SK-N-SH treated with all-trans-retinoic acid at 6 μM for 48 hours (cell line): ENCODE measurements around the gene ZNF219.

ENCODE experiments used
- ATAC-seq: fragments of 200-7000 bp; cut with Tn5 transposase; 3 replicates; pipeline ENCODE4 v1.9.1; 2020; ENCODE audit warnings: mild to moderate bottlenecking, moderate library complexity
- ARNTL ChIP-seq: fragments of 450-650 bp; formaldehyde crosslinking; IDR thresholded peaks from 2 replicates; pipeline ENCODE4 v1.5.0; 2020; ENCODE audit warnings: low read depth, mild to moderate bottlenecking, moderate library complexity, borderline replicate concordance
- BACH2 ChIP-seq: fragments of 250-450 bp; sonication (Bioruptor Pico); IDR thresholded peaks from 2 replicates; pipeline ENCODE4 v1.9.0; 2021; ENCODE audit warnings: mild to moderate bottlenecking, borderline replicate concordance
- CSDC2 ChIP-seq: fragments of 250-450 bp; sonication (Bioruptor Pico); IDR thresholded peaks from 2 replicates; pipeline ENCODE4 v1.5.0; 2020; ENCODE audit warnings: mild to moderate bottlenecking, moderate library complexity
- GLIS3 ChIP-seq: fragments of 250-450 bp; sonication (Bioruptor Pico); IDR thresholded peaks from 2 replicates; pipeline ENCODE4 v1.5.0; 2020; ENCODE audit warnings: mild to moderate bottlenecking, moderate library complexity
- ISL1 ChIP-seq: fragments of 250-450 bp; sonication (Bioruptor Pico); IDR thresholded peaks from 2 replicates; pipeline ENCODE4 v2.1.2; 2022; ENCODE audit warnings: mild to moderate bottlenecking, moderate library complexity
- OSR1 ChIP-seq: fragments of 250-450 bp; sonication (Bioruptor Pico); IDR thresholded peaks from 2 replicates; pipeline ENCODE4 v1.8.0; 2022; ENCODE audit warnings: moderate library complexity, mild to moderate bottlenecking, inconsistent platforms
- RARB ChIP-seq: fragments of 250-450 bp; sonication (Bioruptor Pico); IDR thresholded peaks from 2 replicates; pipeline ENCODE4 v1.8.0; 2021; ENCODE audit warnings: mild to moderate bottlenecking, moderate library complexity
- SNAI2 ChIP-seq: fragments of 250-450 bp; sonication (Bioruptor Pico); IDR thresholded peaks from 2 replicates; pipeline ENCODE4 v1.5.0; 2020; ENCODE audit warnings: mild to moderate bottlenecking, moderate library complexity
- TCF4 ChIP-seq: fragments of 250-450 bp; sonication (Bioruptor Pico); IDR thresholded peaks from 2 replicates; pipeline ENCODE4 v1.8.0; 2021; ENCODE audit warnings: mild to moderate bottlenecking, moderate library complexity, borderline replicate concordance
- TOX ChIP-seq: fragments of 250-450 bp; sonication (Bioruptor Pico); IDR thresholded peaks from 2 replicates; pipeline ENCODE4 v1.8.0; 2021; ENCODE audit warnings: mild to moderate bottlenecking, moderate library complexity, borderline replicate concordance
- ZC3H10 ChIP-seq: fragments of 250-450 bp; sonication (Bioruptor Pico); IDR thresholded peaks from 2 replicates; pipeline ENCODE4 v1.5.1; 2021; ENCODE audit warnings: mild to moderate bottlenecking, moderate library complexity
- ZFP3 ChIP-seq: fragments of 250-450 bp; sonication (Bioruptor Pico); IDR thresholded peaks from 2 replicates; pipeline ENCODE4 v1.5.0; 2020; ENCODE audit warnings: mild to moderate bottlenecking, moderate library complexity
- ZFP30 ChIP-seq: fragments of 450-650 bp; formaldehyde crosslinking; IDR thresholded peaks from 2 replicates; pipeline ENCODE4 v1.5.0; 2022; ENCODE audit warnings: mild to moderate bottlenecking, moderate library complexity
- ZNF565 ChIP-seq: fragments of 450-650 bp; formaldehyde crosslinking; conservative IDR thresholded peaks from 2 replicates; pipeline ENCODE4 v1.5.0; 2020; ENCODE audit warnings: low read depth, mild to moderate bottlenecking, moderate library complexity
- ZNF8 ChIP-seq: fragments of 450-650 bp; formaldehyde crosslinking; IDR thresholded peaks from 2 replicates; pipeline ENCODE4 v1.5.0; 2020; ENCODE audit warnings: mild to moderate bottlenecking, moderate library complexity
- TF ChIP-seq, protein P1 (sequence below): fragments of 250-450 bp; sonication (Bioruptor Pico); IDR thresholded peaks from 2 replicates; pipeline ENCODE4 v1.5.0; 2020; ENCODE audit warnings: mild to moderate bottlenecking, moderate library complexity
- TF ChIP-seq, protein P2 (sequence below): fragments of 250-450 bp; sonication (Bioruptor Pico); IDR thresholded peaks from 2 replicates; pipeline ENCODE4 v1.5.1; 2021; ENCODE audit warnings: mild to moderate bottlenecking, moderate library complexity
- TF ChIP-seq, protein P3 (sequence below): fragments of 250-450 bp; sonication (Bioruptor Pico); IDR thresholded peaks from 2 replicates; pipeline ENCODE4 v1.8.0; 2021; ENCODE audit warnings: low read depth, mild to moderate bottlenecking, moderate library complexity, borderline replicate concordance
- TF ChIP-seq, protein P4 (sequence below): fragments of 250-450 bp; sonication (Bioruptor Pico); IDR thresholded peaks from 2 replicates; pipeline ENCODE4 v1.8.0; 2020; ENCODE audit warnings: mild to moderate bottlenecking, moderate library complexity, borderline replicate concordance

Gene ZNF219

DNA sequence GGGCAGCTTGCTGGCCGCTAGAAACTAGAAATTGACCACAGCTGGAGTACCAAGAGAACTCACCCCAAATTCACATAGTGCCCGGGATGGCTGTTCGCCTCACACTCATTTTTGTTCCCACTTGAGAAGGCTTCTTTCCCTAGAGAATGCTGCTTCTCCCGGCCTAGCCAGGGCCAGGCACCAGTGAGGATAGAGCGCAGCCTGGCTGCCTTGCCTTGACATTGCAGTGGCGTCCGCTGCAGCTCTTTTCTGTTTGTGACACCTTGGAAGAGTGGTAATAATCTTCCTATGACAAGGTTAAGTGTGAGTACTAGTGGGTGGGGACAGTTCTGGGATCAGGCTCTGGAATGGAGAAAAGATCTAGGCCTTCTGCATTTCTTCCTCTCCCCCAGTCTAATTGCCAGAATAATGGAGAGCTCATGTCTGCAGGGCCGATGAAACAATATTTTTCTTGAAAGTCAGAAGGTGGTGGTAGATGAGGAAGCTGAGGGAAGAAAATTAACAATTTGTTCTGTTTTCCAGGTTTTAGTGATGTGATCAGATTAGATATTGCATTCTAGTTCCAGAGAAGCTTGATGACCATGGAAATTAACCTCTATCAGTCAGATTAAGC lies 6.1 kb upstream of the ZNF219 start:
- TF ChIP-seq ISL1 (CRISPR knock-in tag) (no peak), BACH2 (CRISPR knock-in tag) (no peak), ZNF565 (no peak), ZC3H10 (no peak), TCF4 (no peak), RARB (CRISPR knock-in tag) (no peak), ZFP3 (CRISPR knock-in tag) (no peak)
- TF ChIP-seq, protein P1, sequence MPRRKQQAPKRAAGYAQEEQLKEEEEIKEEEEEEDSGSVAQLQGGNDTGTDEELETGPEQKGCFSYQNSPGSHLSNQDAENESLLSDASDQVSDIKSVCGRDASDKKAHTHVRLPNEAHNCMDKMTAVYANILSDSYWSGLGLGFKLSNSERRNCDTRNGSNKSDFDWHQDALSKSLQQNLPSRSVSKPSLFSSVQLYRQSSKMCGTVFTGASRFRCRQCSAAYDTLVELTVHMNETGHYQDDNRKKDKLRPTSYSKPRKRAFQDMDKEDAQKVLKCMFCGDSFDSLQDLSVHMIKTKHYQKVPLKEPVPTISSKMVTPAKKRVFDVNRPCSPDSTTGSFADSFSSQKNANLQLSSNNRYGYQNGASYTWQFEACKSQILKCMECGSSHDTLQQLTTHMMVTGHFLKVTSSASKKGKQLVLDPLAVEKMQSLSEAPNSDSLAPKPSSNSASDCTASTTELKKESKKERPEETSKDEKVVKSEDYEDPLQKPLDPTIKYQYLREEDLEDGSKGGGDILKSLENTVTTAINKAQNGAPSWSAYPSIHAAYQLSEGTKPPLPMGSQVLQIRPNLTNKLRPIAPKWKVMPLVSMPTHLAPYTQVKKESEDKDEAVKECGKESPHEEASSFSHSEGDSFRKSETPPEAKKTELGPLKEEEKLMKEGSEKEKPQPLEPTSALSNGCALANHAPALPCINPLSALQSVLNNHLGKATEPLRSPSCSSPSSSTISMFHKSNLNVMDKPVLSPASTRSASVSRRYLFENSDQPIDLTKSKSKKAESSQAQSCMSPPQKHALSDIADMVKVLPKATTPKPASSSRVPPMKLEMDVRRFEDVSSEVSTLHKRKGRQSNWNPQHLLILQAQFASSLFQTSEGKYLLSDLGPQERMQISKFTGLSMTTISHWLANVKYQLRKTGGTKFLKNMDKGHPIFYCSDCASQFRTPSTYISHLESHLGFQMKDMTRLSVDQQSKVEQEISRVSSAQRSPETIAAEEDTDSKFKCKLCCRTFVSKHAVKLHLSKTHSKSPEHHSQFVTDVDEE: no peak
- TF ChIP-seq, protein P2, sequence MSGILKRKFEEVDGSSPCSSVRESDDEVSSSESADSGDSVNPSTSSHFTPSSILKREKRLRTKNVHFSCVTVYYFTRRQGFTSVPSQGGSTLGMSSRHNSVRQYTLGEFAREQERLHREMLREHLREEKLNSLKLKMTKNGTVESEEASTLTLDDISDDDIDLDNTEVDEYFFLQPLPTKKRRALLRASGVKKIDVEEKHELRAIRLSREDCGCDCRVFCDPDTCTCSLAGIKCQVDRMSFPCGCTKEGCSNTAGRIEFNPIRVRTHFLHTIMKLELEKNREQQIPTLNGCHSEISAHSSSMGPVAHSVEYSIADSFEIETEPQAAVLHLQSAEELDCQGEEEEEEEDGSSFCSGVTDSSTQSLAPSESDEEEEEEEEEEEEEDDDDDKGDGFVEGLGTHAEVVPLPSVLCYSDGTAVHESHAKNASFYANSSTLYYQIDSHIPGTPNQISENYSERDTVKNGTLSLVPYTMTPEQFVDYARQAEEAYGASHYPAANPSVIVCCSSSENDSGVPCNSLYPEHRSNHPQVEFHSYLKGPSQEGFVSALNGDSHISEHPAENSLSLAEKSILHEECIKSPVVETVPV (CRISPR knock-in tag): no peak
- ATAC-seq: peak; percentile 75

DNA sequence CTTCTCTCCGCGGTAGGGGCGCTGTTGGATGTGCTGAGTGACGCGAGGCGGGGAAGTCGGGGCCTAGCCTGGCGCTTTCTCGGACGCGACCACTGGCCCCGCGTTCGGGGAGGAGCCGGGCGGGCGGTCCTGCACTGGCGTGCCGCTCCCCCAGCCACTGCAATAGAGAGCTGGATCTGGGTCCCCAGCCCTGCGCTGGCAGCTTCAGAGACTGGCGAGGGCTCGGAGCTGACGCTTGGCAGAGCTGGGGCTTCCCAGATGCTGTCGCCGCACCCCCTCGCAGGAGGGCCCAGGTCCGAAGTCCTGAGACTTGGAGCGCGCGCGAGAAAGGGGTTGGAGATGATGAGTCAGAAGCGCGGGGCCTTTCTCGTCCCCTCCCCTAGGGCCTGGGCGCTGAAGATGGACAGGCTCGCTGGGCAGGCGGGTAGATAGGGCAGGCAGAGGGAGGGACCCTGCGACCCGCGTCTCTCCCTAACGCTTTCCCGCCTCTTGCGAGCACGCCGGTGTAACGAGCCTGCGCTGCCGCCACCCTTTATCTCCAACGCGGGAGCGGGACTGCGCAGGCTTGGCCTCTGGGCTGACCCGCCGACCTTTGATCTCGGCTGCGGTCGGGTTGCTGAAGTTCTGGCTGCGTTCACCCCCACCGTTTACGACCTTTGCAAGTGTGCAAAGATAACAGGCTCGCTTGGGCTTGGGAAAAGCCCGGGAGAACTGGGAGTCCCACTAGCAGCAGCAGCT lies 5.4 kb upstream of the ZNF219 start:
- ATAC-seq: peak; percentile 93
- TF ChIP-seq ISL1 (CRISPR knock-in tag) (no peak), ARNTL (no peak), ZFP30 (no peak)
- TF ChIP-seq, protein P3, sequence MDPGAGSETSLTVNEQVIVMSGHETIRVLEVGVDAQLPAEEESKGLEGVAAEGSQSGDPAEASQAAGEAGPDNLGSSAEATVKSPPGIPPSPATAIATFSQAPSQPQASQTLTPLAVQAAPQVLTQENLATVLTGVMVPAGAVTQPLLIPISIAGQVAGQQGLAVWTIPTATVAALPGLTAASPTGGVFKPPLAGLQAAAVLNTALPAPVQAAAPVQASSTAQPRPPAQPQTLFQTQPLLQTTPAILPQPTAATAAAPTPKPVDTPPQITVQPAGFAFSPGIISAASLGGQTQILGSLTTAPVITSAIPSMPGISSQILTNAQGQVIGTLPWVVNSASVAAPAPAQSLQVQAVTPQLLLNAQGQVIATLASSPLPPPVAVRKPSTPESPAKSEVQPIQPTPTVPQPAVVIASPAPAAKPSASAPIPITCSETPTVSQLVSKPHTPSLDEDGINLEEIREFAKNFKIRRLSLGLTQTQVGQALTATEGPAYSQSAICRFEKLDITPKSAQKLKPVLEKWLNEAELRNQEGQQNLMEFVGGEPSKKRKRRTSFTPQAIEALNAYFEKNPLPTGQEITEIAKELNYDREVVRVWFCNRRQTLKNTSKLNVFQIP (CRISPR knock-in tag): 0 out of 2 replicates have a peak, but pooled peaks have one; percentile 56
- TF ChIP-seq, protein P4, sequence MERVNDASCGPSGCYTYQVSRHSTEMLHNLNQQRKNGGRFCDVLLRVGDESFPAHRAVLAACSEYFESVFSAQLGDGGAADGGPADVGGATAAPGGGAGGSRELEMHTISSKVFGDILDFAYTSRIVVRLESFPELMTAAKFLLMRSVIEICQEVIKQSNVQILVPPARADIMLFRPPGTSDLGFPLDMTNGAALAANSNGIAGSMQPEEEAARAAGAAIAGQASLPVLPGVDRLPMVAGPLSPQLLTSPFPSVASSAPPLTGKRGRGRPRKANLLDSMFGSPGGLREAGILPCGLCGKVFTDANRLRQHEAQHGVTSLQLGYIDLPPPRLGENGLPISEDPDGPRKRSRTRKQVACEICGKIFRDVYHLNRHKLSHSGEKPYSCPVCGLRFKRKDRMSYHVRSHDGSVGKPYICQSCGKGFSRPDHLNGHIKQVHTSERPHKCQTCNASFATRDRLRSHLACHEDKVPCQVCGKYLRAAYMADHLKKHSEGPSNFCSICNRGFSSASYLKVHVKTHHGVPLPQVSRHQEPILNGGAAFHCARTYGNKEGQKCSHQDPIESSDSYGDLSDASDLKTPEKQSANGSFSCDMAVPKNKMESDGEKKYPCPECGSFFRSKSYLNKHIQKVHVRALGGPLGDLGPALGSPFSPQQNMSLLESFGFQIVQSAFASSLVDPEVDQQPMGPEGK: no peak

DNA sequence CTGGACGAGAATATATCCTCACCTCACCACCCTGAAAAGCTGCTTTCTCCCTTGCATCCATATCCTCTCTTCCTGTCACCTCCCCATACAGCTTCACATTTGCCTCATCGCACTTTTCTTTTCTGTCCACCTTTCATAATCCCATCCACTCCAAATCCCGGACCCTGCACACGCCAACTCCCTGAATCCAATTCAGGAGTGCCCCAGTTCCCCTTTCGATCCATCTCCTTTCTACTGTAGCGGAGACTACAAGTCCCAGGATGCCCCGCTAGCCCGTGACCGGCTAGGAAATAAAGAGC lies 4.9 kb upstream of the ZNF219 start:
- no peak for ATAC-seq
- TF ChIP-seq TOX (CRISPR knock-in tag) (no peak), ISL1 (CRISPR knock-in tag) (no peak), ZNF565 (no peak), ARNTL (no peak), RARB (CRISPR knock-in tag) (no peak), SNAI2 (CRISPR knock-in tag) (no peak), ZNF8 (CRISPR knock-in tag) (no peak), ZFP30 (no peak), BACH2 (CRISPR knock-in tag) (no peak), OSR1 (CRISPR knock-in tag) (no peak), CSDC2 (CRISPR knock-in tag) (no peak), TCF4 (no peak), GLIS3 (CRISPR knock-in tag) (no peak), ZFP3 (CRISPR knock-in tag) (no peak)
- TF ChIP-seq, protein P2 (CRISPR knock-in tag): no peak
- TF ChIP-seq, protein P1: no peak
- TF ChIP-seq, protein P3 (CRISPR knock-in tag): no peak
- TF ChIP-seq, protein P4: no peak
